ENCODE results near the gene KCNH6.
A peak's percentile ranks its signal among the peaks of the same experiment; 100 is the strongest.

KCNH6 gene

DNA sequence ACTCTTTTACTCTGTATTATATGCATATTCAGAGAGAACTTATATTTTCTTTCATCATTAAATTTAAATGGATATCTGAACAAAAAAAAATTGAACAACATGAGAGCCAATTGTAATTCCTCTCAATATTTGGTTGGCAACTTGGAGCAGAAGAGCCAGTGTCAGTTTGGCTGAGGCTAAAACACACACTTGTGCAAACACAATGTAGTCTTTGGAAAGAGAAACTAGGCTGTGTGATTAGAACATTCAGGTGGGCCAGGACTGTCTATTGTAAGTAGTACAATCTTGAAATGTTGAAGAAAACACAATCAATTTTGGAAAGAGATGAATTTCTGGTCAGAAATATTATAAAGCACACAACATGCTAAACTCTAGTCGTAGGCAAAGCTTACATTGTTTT, 44.1 kb downstream of the KCNH6 start:
- no peak overlapping the region for H3K27ac ChIP-seq
- TF ChIP-seq, protein P1, sequence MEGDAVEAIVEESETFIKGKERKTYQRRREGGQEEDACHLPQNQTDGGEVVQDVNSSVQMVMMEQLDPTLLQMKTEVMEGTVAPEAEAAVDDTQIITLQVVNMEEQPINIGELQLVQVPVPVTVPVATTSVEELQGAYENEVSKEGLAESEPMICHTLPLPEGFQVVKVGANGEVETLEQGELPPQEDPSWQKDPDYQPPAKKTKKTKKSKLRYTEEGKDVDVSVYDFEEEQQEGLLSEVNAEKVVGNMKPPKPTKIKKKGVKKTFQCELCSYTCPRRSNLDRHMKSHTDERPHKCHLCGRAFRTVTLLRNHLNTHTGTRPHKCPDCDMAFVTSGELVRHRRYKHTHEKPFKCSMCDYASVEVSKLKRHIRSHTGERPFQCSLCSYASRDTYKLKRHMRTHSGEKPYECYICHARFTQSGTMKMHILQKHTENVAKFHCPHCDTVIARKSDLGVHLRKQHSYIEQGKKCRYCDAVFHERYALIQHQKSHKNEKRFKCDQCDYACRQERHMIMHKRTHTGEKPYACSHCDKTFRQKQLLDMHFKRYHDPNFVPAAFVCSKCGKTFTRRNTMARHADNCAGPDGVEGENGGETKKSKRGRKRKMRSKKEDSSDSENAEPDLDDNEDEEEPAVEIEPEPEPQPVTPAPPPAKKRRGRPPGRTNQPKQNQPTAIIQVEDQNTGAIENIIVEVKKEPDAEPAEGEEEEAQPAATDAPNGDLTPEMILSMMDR (conservative IDR thresholded peaks at IDR 0.05), result no peak

DNA sequence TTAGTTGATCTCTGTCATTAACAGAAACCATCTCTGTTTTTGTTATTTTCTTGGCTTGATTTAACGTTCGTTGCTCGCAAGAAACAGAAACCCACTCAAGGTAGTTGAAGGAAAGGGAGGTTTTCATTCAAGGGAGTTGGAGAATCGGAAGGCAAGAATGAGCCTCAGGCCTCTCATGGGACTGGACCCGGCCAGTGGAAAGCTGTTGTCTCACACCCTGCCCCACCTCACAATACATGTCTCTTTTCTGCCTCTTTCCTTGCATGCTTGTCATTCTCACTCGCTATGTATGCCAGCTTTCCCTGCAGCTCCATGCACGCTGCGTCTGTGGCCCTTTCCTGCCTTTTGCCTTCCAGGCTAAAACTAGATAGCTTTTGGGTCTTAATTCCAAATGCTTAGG, 45.4 kb downstream of the KCNH6 start:
- TF ChIP-seq, protein P1 (conservative IDR thresholded peaks at IDR 0.05), result no peak
- H3K27ac ChIP-seq, result 0 out of 2 replicates have a peak overlapping the region, but pooled peaks have one; percentile 15

DNA sequence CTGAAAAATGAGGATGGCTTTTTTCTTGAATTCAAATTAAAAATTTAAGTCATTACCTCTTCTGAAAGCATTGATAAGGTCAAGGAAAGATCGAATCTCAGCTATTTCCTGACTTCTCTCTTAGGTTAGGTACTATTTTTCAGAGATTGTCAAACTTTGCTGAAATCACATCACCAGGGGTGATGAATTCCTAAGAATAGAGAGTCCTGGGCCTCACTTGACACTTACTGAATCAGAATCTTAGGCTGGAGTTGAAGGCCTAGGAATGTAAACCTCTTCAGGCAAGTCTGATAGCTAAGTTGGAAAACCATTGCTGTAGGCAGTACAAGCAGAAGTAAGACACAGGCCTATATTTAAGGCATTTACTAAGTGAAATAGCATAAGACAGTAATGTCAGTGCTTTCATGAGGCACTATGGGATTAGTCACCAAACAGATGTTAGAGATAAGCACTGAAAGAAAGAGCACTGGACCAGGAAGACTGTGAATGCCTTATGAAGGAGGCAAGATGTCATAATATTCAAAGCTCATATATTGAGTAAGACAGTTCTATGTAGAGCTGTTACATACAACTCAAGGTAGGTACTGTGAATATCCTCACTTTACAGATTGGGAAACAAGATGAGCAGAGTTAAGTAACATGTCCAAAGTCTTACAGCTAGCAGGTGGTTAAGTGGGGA, 48.6 kb downstream of the KCNH6 start:
- TF ChIP-seq, protein P1 (conservative IDR thresholded peaks at IDR 0.05), result no peak
- H3K27ac ChIP-seq, result no peak overlapping the region

DNA sequence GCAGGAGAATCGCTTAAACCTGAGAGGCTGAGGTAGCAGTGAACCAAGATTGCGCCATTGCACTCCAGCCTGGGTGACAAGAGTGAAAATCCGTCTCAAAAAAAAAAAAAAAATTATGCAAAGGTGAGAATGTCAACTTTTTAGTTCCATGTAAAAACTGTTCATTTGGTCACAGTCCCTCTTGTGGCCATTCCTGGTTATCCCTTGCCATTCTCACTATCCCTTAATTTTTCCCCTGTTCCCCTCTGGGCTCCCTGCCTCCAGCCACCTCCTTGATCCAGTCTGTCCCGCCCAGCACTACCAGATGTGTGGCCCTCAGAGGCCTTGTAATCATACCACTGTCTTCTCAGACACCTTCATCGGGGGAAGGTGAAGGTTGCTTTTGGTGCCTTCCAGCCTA, 50.5 kb downstream of the KCNH6 start:
- H3K27ac ChIP-seq, result no peak overlapping the region
- TF ChIP-seq, protein P1 (conservative IDR thresholded peaks at IDR 0.05), result peak; percentile 77

DNA sequence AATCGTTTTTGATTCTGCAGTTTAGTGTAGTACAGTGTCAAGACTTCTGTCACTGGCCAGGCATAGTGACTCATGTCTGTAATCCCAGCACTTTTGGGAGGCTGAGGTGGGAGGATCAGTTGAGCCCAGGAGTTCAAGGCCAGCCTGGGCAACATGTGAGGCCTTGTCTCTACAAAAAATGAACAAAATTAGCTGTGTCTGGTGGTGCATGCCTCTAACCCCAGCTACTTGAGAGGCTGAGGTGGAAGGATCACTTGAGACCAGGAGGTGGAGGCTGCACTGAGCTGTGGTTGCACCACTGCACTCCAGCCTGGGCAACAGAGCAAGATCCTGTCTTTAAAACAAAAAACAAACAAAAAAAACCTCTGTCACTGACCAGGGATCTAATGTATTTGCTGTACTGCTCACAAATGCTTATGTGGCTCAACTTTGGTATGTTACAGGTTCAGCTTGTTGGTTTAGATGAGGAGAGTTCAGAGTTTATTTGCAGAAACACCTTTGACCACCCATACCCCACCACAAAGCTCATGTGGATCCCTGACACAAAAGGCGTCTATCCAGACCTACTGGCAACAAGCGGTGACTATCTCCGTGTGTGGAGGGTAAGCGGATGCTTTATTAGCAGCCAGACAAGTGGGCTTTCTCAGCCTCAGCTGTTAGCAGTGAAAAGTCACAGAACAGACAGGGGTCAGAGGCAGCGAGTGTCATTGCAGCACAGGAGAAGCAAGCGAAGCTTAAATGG, 55.0 kb downstream of the KCNH6 start:
- TF ChIP-seq, protein P1 (conservative IDR thresholded peaks at IDR 0.05), result no peak
- H3K27ac ChIP-seq, result peak overlapping the region; percentile 3; the same call in 1 of the 2 replicates

DNA sequence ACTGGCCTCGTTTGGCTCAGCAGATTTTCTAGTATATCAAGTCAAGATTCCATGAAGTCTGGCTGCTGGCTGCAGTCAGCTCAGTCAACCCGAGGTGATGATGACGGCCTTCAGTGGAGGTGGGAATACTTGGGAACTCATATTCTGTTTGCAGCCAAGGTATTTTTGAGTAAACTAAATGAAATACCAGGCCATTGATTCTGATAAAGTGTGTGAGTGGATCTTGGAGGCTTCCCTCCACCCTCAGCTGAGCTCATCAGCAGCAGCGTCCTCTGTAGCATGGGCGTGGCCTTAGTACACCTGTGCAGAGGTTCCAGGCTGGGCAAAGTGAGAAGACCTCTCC, 55.6 kb downstream of the KCNH6 start:
- peak overlapping the region; percentile 3; the same call in 1 of the 2 replicates for H3K27ac ChIP-seq
- TF ChIP-seq, protein P1 (conservative IDR thresholded peaks at IDR 0.05), result no peak

DNA sequence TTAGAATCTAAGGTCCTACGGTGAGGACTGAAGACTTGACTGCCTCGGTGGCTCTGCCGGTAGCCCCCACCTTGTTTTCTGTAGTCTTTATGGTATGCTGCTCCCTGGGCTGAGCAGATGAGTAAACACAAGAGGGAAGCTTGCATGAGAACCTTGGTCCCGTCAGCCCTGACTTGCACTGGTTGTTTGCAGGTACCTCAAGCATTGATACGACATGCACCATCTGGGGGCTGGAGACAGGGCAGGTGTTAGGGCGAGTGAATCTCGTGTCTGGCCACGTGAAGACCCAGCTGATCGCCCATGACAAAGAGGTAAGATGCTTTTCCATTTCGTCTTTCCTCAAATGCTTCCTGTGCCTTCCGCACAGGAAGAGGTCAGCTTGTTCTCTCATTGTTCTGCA, 56.5 kb downstream of the KCNH6 start:
- TF ChIP-seq, protein P1 (conservative IDR thresholded peaks at IDR 0.05), result no peak
- no peak overlapping the region for H3K27ac ChIP-seq

All from VCaP (cell line).